ENCODE measurements around the gene TBL2.
"Not testable (repeated sequence)": the region's sequence is repeated elsewhere in the genome, so short reads cannot be mapped to it uniquely, and the experiment has no call there.

Gene TBL2, protein sequence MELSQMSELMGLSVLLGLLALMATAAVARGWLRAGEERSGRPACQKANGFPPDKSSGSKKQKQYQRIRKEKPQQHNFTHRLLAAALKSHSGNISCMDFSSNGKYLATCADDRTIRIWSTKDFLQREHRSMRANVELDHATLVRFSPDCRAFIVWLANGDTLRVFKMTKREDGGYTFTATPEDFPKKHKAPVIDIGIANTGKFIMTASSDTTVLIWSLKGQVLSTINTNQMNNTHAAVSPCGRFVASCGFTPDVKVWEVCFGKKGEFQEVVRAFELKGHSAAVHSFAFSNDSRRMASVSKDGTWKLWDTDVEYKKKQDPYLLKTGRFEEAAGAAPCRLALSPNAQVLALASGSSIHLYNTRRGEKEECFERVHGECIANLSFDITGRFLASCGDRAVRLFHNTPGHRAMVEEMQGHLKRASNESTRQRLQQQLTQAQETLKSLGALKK

DNA sequence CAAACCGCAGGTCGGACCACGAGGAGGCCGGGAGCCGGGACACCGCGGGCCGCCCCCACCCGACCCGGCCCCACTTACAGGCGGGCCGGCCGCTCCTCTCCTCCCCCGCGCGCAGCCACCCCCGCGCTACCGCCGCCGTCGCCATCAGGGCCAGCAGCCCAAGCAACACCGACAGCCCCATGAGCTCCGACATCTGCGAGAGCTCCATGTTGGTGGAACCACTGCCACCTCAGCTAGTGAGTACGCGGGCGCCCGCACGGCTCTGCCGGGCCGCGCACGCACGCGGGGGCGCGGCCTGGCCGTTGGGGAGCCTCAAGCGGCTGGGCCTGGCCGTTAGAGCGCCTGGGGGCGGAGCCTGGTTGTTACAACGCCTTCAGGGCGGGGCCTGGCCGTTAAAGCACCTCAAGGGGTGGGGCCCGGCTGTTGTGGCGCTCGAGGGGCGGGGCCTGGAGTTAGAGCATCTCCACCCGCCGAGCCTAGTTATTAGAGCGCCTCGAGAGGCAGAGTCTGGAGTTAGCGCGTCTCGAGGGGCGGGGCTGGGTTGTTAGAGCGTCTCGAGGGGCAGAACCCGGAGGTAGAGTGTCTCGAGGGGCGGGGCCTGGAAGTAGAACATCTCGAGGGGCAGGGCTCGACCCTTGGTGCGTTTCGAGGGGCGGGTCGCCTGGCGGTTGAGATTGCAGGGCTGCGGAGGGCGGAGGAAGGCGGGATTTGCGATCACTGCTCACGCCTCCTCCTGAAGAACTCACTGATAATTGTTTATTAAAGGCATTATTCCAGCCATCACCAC lies at the start of gene TBL2:
Gene TBL2 (minus strand): TSS at position 238 of the 787 bp plus-strand sequence. CDS start 30 bp downstream, at position 208.
- DNase-seq (ENCODE audit: insufficient read length, low spot score) (peak; percentile 96), FAIRE-seq (peak; percentile 91)

DNA sequence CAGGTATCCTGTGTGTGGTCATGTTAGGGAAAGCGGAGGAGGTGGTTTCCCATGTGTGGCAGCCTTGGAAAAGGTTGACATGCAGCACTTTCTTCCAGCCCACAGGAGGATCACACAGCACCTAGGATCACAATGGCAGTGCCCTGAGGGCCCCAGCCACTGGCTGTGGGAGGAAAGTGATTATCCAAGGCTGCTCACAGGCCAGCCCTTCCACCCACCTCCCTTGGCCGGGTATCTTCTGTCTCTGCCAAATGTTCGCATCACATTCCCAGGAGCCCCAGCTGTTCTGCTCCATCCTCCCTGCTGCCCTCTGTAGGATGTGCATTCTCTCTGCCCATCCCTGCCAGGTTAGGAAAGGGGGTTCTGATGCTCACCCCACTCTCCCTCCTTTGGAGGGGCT lies 48.4 kb upstream of the TBL2 start:
- no peak for DNase-seq (ENCODE audit: insufficient read length, low spot score)

DNA sequence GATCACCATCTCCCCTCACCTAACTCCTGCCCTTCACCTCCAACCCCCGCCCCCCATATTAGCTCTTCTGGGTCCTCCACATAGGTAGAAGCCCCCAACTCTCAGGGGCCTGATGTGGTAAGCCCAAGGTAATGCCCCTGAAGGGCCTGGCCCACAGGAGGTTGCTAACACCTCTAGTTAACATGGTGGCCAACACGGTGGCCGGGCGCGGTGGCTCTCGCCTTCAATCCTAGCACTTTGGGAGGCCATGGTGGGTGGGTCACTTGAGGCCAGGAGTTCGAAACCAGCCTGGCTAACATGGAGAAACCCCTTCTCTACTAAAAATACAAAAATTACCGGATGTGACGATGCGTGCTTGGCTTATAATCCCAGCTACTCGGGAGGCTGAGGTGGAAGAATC lies 46.9 kb upstream of the TBL2 start:
- no peak for DNase-seq (ENCODE audit: insufficient read length, low spot score)
- no peak for FAIRE-seq

More for the DNA sequence above, 48.4 kb upstream of the TBL2 start:
- no peak for FAIRE-seq

DNA sequence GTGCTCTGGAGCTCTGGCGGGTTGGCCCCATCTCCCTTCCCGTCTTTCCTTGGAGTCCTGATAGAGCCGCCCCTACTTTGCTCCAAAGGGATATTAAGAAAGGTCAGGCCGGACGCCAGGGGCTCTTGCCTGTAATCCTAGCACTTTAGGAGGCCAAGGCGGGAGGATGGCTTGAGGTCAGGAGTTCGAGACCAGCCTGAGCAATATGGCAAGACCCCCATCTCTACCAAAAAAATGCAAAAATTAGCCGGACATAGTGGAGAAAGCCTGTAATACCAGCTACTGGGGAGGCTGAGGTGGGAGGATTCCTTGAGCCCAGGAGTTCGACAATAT lies 46.3 kb upstream of the TBL2 start:
- DNase-seq (ENCODE audit: insufficient read length, low spot score) (no peak), FAIRE-seq (no peak)

DNA sequence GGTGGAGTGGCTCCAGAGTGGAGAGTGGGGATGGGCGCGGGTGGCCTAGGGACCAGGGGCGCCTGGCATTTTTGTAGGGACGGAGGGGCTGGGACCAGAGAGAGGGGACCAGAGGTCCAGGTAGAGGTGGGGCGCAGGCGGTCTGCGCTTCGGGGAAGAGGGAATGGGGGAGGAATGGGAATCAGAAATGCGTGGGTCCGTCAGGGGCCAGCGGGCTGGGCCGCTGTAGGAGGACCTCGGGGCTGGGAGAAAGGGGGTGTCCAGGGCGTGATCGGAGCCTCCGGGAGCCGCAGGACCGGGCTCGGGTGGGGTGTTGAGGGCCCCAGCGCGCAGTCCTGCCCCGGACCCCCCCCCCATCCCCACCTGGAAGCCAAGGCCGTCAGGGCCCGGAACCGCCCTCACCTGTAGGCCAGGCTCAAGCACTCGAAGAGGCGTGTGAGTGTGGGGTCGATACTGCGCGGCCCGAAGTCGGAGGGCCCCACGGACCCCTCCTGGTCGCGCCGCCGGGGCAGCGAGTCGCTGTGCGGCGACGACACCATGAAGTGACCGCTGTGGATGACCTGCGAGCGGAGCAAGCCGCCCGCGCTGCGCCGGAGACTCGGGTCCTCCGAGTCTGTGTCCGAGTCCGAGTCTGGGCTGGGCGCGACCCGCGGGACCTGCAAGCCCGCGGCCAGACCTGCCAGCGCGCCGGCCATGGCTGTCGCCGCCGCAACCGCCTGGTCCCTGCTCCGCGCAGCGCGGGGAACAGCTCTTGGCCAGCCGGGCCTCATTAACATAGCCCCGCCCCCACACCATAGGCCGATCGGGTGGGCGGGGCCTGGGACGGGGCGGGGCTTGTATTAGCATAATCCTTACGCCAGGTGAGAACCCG lies 45.7 kb upstream of the TBL2 start, which contains the start of gene MLXIPL:
Gene MLXIPL (minus strand): TSS at position 725 of the 871 bp plus-strand sequence. CDS start 30 bp downstream, at position 695.
- FAIRE-seq (no peak), DNase-seq (ENCODE audit: insufficient read length, low spot score) (peak; percentile 71)

DNA sequence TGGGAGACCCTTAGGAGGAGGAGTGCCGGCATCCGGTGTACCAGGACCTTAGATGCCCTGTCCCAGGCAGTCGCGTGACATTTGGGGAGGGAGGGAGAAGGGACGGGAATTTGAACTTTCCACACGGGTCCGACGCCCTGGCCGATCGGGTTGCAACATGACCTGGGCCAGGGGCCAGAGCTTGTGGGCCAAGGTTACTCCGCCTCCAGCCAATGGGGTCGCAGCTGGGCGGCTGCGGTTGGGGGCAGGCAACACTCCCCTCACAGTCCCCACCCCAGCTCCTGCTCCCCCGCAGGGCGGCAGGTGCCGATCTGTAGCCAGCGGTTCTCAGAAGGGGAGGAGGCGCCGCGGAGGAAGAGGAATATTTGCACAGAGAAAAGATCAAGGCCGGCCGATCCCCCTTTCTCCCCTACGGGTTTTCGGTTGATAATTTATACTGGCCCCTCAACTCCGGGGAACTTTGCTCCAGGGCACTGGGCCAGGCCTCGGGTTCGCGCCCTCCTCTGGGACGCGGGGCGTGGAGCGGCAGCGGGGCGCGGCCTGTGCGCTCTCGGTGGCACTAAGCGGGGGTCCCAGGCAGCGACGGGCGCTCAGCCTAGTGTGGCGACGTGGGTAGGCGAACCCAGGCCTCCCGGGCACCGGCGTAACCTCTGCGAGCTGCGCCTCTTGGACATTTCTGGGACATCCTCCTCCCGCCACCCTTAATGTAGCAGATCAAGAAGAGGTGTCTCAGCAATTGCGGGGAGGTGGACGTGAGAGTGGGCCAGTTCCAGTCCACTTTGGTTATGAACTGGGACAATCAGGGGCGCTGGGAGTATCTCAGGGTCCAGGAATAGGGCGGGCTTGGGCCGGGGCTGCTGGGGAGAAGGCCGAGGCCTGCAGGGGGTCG lies 44.8 kb upstream of the TBL2 start:
- FAIRE-seq (no peak), DNase-seq (ENCODE audit: insufficient read length, low spot score) (no peak)

DNA sequence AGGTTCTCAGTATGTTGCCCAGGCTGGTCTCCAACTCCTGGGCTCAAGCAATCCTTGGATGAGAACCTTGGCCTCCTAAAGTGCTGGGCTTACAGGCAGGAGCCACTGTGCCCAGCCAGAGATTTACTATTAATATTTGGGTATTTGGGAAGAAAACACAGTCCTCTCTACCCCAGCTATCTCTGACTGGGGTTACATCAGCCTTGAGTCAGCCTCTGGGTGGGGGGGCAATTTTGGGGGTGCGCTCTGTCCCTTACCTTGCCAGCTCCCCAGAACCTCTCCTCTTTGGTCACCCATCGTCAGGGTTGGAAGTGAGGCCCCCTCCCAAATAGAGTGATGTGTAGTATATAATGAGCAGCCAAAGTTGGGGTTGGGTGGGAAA lies 44.1 kb upstream of the TBL2 start:
- no peak for FAIRE-seq

DNA sequence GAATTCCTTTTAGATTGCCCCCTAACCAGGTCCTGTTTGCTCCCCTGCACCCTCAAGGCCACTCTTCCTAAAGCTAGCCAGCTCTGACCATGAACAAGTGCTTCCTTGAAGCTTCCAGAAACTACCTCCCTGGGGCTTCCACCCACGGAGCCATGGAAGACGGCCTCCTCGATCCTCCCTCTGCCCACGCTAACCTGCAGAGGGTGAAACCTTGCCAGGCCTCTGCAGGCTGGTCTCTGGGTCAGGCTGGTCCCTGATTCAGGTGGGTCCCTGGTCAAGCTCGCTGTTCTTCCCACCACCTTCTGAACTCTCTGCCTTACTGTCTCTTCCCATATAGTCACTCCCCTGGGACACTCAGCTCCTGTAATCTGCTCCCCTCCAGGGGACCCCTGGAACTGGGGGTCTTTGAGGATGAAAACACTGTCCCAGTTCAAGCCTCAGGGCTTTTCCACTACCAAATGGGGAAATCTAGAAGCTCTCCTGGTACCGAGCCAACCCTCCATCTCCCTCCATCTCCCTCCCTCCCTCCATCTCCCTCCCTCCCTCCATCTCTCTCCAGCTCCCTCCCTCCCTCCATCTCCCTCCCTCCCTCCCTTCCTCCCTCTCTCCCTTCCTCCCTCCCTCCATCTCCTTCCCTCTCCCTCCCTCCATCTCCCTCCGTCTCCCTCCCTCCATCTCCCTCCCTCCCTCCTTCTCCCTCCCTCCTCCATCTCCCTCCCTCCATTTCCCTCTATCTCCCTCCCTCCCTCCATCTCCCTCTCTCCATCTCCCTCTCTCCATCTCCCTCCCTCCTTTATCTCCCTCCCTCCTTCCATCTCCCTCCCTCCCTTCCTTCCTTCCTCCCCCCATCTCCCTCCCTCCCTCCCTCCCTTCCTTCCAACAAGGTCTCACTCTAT lies 43.0 kb upstream of the TBL2 start:
- FAIRE-seq (no peak), DNase-seq (ENCODE audit: insufficient read length, low spot score) (no peak)

More for the DNA sequence above, 44.1 kb upstream of the TBL2 start:
- no peak for DNase-seq (ENCODE audit: insufficient read length, low spot score)

DNA sequence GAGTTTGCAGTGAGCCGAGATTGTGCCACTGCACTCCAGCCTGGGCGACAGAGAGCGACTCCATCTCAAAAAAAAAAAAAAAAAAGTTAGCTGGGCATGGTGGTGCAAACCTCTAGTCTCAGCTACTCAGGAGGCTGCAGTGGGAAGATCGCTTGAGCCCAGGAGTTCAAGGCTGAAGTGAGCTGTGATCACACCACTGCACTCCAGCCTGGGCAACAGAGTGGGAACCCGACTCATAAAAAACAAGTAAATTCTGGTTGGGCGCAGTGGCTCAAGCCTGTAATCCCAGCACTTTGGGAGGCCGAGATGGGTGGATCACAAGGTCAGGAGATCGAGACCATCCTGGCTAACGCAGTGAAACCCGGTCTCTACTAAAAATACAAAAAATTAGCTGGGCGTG lies 41.0 kb upstream of the TBL2 start:
- not testable (repeated sequence) for FAIRE-seq

DNA sequence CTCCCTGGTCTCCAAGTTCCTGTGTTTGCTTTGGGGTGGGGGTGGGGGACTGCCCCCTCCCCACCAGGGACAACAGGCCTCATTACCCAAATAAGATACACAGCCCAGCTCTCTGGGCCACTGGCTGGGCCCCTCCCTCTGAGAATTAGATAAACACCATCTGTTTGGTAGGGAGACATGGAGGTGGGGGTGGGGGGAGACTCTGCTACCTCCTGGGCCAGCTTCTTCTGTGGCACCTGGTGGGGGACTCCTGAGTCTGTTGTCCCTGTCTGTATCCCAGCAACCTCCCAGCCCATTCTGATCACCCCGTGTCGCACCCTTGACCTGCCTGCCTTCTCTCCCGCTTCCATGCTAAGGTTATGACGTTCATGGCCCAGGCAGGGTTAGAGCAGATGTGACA lies 40.2 kb upstream of the TBL2 start:
- FAIRE-seq = no peak
- DNase-seq (ENCODE audit: insufficient read length, low spot score) = no peak

More for the DNA sequence above, 41.0 kb upstream of the TBL2 start:
- not testable (repeated sequence) for DNase-seq (ENCODE audit: insufficient read length, low spot score)

DNA sequence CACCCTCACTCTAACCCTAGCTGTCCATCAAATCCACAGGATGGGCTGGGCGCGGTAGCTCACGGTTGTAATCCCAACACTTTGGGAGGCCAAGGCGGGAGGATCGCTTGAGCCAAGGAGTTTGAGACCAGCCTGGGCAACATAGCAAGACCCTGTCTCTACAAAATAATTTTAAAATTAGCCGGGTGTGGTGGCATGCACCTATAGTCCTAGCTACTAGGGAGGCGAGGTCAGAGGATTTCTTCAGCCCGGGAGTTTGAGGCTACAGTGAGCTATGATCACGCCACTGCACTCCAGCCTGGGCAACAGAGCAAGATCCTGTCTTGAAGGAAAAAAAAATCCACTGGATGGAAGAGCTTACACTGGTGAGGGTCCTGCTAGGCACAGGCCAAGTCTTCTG lies 39.1 kb upstream of the TBL2 start:
- FAIRE-seq; DNase-seq (ENCODE audit: insufficient read length, low spot score): not testable (repeated sequence)

DNA sequence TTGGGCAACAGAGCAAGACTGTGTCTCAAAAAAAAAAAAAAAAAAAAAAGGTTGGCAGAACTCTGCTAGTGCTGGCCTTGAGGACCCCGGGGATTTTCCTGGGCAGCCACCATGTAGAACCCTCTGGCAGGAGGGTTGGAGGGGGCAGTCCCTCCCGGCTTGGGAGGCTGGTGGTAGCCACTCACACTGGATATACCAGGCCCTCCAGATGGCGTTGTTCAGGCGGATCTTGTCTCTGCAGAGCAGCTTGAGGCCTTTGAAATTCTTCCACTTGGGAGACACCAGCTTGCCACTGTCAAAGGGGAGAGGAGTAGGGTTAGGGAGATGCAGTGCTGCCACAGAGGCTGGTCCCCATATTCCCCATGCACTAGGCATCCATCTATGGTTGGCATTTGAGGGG lies 37.5 kb upstream of the TBL2 start:
- DNase-seq (ENCODE audit: insufficient read length, low spot score) = no peak
- no peak for FAIRE-seq

DNA sequence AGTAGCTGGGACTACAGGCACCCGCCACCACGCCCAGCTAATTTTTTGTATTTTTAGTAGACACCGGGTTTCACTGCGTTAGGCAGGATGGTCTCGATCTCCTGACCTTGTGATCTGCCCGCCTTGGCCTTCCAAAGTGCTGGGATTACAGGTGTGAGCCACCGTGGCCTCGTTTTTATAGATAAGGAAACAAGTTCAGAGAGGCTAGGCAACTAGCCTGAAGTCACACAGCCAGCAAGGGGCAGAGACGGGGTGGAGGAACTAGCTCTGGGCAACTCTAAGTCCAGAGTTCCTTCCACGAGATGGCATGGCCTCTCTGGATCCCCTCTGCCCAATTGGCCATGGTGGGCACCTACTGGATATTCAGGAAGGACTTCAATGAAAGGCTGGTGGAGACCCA lies 36.6 kb upstream of the TBL2 start:
- not testable (repeated sequence) for FAIRE-seq; DNase-seq (ENCODE audit: insufficient read length, low spot score)

DNA sequence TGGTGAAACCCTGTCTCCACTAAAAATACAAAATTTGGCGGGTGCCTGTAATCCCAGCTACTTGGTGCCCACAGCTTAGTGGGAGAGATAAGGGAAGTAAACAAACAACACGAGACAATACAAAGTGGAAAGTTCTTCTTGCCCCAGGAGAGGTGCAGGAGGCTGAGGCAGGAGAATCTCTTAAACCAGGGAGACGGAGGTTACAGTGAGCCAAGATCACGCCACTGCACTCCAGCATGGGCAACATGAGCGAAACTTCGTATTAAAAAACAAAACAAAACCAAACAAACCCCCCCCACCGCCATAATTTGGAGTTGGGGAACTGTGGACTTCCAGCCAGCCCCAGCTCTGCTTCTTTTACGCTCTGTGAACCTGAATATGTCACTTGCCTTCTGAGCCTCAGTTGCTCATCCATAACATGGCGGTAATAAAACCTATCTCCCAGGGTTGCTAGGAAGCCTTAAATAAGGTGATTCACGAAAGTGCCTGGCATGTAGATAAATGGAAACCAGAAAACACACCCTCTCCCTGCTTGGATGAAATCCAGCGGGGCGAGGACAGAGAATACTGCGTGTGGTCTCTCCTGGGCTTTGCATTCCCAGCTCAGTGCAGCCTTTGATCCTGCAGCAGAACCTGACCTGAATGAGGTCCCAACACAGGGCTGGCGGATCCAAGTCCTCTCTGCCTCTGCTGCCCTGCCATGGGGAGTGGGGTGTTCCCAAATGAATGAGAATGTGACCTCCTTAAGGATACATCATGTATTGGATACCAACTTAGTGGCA lies 35.8 kb upstream of the TBL2 start:
- DNase-seq (ENCODE audit: insufficient read length, low spot score) (no peak), FAIRE-seq (no peak)

DNA sequence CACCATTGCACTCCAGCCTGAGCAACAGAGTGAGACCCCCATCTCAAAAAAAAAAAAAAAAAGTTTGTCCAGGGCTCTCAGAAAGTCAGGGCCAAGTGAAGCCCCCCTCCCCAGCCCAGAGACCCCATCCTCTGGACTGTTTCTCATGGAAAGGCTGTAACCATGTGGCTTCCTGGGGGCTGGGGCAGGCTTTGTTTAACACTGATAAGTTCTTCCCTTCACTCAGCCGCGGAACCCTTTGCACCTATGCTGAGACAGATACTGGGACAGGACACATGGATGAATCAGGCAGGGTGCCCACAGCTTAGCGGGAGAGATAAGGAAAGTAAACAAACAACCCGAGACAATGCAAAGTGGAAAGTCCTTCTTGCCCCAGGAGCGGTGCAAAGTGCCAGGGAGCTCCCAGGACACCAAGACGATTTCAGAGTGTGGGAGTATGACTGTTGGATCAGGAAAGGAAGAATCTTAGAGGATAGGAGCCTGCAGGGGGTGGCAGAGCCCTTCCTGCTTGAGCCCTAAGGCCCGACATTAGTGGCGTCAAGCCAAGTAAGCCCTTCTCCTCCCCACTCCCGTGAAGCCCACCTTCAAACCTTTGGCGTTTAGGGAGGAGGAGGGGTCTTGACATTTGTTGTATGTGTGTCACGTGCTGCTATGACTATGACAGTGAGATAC lies 34.4 kb upstream of the TBL2 start:
- FAIRE-seq (no peak), DNase-seq (ENCODE audit: insufficient read length, low spot score) (no peak)

DNA sequence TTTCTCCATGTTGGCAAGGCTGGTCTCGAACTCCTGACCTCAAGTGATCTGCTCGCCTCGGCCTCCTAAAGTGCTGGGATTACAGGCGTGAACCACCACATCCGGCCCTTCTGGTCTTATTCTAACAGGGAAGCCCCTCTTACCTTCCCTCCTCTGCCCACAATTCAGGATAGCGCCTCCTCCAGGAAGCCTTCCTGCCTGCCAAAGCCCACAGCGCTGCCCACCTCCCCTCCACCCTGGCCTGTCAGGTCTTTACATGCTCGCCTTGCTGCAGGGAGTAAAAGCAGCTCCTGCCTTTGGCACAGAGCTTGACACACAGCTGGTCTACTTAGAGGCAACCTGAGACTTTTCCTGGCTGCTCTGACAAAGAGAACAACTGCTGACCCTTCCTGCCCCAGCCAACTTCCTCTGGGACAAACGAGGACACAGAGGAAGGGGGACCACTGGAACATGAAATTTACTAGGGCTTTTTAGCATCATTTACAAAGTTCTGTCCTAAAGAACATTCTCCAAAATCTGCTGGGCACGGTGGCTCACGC lies 32.7 kb upstream of the TBL2 start:
- no peak for FAIRE-seq

DNA sequence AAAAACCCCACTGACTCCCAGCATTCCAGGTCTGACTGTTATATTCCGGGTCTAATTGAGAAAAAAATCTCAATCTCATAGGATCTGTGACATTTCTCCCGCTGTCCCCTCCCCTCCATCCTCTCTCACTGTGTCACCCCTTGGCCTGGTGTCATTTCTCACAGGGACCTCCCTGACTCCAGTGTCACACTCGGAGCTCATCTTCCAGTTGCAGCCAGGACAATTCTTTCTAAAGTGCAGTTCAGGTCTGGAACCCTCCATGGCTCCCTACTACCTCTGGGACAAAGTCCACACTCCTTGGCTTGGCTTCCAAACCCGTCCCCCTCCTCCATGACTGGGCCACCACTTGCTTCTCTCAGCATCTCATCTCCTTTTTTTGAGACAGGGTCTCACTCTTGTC lies 31.7 kb upstream of the TBL2 start:
- DNase-seq (ENCODE audit: insufficient read length, low spot score) (no peak), FAIRE-seq (no peak)

More for the DNA sequence above, 32.7 kb upstream of the TBL2 start:
- no peak for DNase-seq (ENCODE audit: insufficient read length, low spot score)

Measured in GM19239 (cell line).